ENCODE data around the gene SPTBN1.

GRCh38 chr2:54475919-54476318 lies 19.8 kb downstream of the SPTBN1 start:
- no peak for TF ChIP-seq CTCF (conservative IDR thresholded peaks at IDR 0.05; ENCODE audit: low read length)
- TF ChIP-seq EZH2phosphoT487 (IDR thresholded peaks at IDR 0.05; ENCODE audit: borderline replicate concordance): no peak
